NT2/D1 (cell line): ENCODE data around the gene DPYSL5.

Source experiments
- SUZ12 ChIP-seq: IDR thresholded peaks from 2 replicates; pipeline ENCODE4 v1.6.1; 2011; ENCODE audit not compliant: insufficient read length, insufficient read depth; ENCODE audit errors: extremely low read depth
- YY1 ChIP-seq: IDR thresholded peaks from 2 replicates; pipeline ENCODE4 v1.6.1; 2011; ENCODE audit not compliant: insufficient read length, insufficient read depth
- ZNF274 ChIP-seq: IDR thresholded peaks from 2 replicates; pipeline ENCODE4 v1.6.1; 2011; ENCODE audit warnings: mild to moderate bottlenecking, low read depth, low read length

DNA sequence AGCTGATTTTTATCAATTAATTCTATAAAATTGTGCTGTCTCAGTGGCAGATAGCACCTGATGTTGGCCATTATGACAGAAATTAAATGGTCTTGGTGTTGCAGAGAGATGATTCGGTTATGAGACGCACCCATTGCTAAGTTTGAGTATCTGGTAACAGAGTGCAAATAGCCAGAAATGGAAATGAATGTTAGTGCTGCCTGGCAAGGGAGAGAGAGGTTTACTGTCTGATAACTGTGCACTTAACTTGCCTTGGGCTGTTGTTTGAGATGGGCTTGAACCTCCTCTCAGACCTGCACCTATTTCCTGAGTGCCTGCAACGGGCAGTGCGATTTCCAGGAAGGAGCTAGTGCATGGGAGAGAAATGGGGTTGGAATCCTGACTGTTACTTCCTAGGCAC is 11.7 kb downstream of the DPYSL5 start:
- TF ChIP-seq SUZ12 (no peak), ZNF274 (no peak), YY1 (no peak)
